Neural cell (in vitro differentiated cells): ENCODE measurements around the gene ATF7IP.

Experiments used
- CTCF ChIP-seq: fragments of 450-650 bp; IDR thresholded peaks from 2 replicates; pipeline ENCODE4 v1.5.1; 2014; ENCODE audit warnings: antibody characterized with exemption, mild to moderate bottlenecking, moderate library complexity; ENCODE audit not compliant: poor library complexity, severe bottlenecking
- EP300 ChIP-seq: fragments of 450-650 bp; conservative IDR thresholded peaks from 2 replicates; pipeline ENCODE4 v1.6.1; 2014; ENCODE audit warnings: antibody characterized with exemption, mild to moderate bottlenecking, moderate library complexity; ENCODE audit not compliant: poor library complexity, severe bottlenecking
- POLR2AphosphoS5 ChIP-seq: IDR thresholded peaks from 2 replicates; pipeline ENCODE4 v1.6.1; 2012
- RAD21 ChIP-seq: fragments of 450-650 bp; conservative IDR thresholded peaks from 2 replicates; pipeline ENCODE4 v1.6.1; 2014; ENCODE audit warnings: antibody characterized with exemption, mild to moderate bottlenecking, moderate library complexity

- TF ChIP-seq CTCF (no peak), POLR2AphosphoS5 (no peak), RAD21 (no peak), EP300 (no peak)
Observed at GRCh38 chr12:14422516-14423230, 57.2 kb downstream of the ATF7IP start.
